Liver (tissue), 9 donors: ENCODE measurements around the gene KRT34. TPM values are rescaled to one million over a fixed set of nuclear protein-coding genes. Genes with fewer than 3 reads are reported as not detected.

Source experiments
- DNase-seq: peaks from one replicate; pipeline ENCODE4 v3.0.0-alpha.2; 2017; ENCODE audit warnings: low spot score
- H3K27ac ChIP-seq, 2 donors: one replicate each; pipeline ENCODE4 v1.7.0; 2013; ENCODE audit warnings: inconsistent platforms in 2 of 2, low read length in 2 of 2, control low read depth in 1 of 2, low read depth in 1 of 2, mild to moderate bottlenecking in 1 of 2
- H3K27me3 ChIP-seq, 4 donors: one replicate each; pipeline versions ENCODE4 v1.6.1 to v1.7.0; 2013; ENCODE audit warnings: low read length in 3 of 4, inconsistent platforms in 1 of 4, mild to moderate bottlenecking in 1 of 4, moderate library complexity in 1 of 4; ENCODE audit not compliant: control insufficient read depth in 4 of 4, insufficient read depth in 4 of 4
- H3K36me3 ChIP-seq, 4 donors: one replicate each; pipeline versions ENCODE4 v1.6.1 to v1.7.0; 2013; ENCODE audit warnings: low read length in 3 of 4, mild to moderate bottlenecking in 3 of 4, low read depth in 1 of 4, moderate library complexity in 1 of 4; ENCODE audit not compliant: control insufficient read depth in 4 of 4, insufficient read depth in 3 of 4
- H3K4me1 ChIP-seq, 4 donors: one replicate each; pipeline versions ENCODE4 v1.6.1 to v1.7.0; 2013; ENCODE audit warnings: low read length in 3 of 4, mild to moderate bottlenecking in 3 of 4, moderate library complexity in 1 of 4; ENCODE audit not compliant: control insufficient read depth in 4 of 4, insufficient read depth in 4 of 4
- H3K4me3 ChIP-seq, 3 donors: one replicate each; pipeline versions ENCODE4 v1.6.1 to v1.7.0; 2013; ENCODE audit warnings: low read length in 3 of 3, control low read depth in 1 of 3, low read depth in 1 of 3, mild to moderate bottlenecking in 1 of 3
- H3K9ac ChIP-seq, 2 donors: one replicate each; pipeline ENCODE4 v1.7.0; 2013; ENCODE audit warnings: low read length in 2 of 2, mild to moderate bottlenecking in 2 of 2, moderate library complexity in 2 of 2, control low read depth in 1 of 2, low read depth in 1 of 2
- H3K9me3 ChIP-seq, 4 donors: one replicate each; pipeline versions ENCODE4 v1.6.1 to v1.7.0; 2013; ENCODE audit warnings: low read length in 3 of 4; ENCODE audit not compliant: control insufficient read depth in 4 of 4
- EGR1 ChIP-seq, 2 donors: IDR thresholded peaks; 2 replicates each; pipeline ENCODE4 v1.6.1; 2016 to 2018; ENCODE audit warnings: antibody characterized with exemption in 2 of 2, low read depth in 2 of 2
- FOXA1 ChIP-seq: IDR thresholded peaks from 2 replicates; pipeline ENCODE4 v1.6.1; 2016; ENCODE audit warnings: antibody characterized with exemption
- FOXA2 ChIP-seq: IDR thresholded peaks from 2 replicates; pipeline ENCODE4 v1.6.1; 2016; ENCODE audit warnings: antibody characterized with exemption
- GABPA ChIP-seq, 2 donors: IDR thresholded peaks in 1 of 2; conservative IDR thresholded peaks in 1 of 2; 2 replicates each; pipeline ENCODE4 v1.6.1; 2016; ENCODE audit warnings: antibody characterized with exemption in 2 of 2, mild to moderate bottlenecking in 1 of 2, moderate library complexity in 1 of 2
- HNF4A ChIP-seq, 2 donors: conservative IDR thresholded peaks; 2 replicates each; pipeline ENCODE4 v1.6.1; 2016; ENCODE audit warnings: antibody characterized with exemption in 2 of 2, mild to moderate bottlenecking in 2 of 2
- HNF4G ChIP-seq: IDR thresholded peaks from 2 replicates; pipeline ENCODE4 v1.6.1; 2016; ENCODE audit warnings: antibody characterized with exemption
- JUND ChIP-seq, 2 donors: IDR thresholded peaks; 2 replicates each; pipeline ENCODE4 v1.6.1; 2016; ENCODE audit warnings: antibody characterized with exemption in 2 of 2
- MAX ChIP-seq: IDR thresholded peaks from 2 replicates; pipeline ENCODE4 v1.6.1; 2016; ENCODE audit warnings: antibody characterized with exemption
- NR2F2 ChIP-seq: IDR thresholded peaks from 2 replicates; pipeline ENCODE4 v1.6.1; 2016; ENCODE audit warnings: antibody characterized with exemption
- RAD21 ChIP-seq, 2 donors: IDR thresholded peaks; 2 replicates each; pipeline ENCODE4 v1.6.1; 2016; ENCODE audit warnings: antibody characterized with exemption in 2 of 2, mild to moderate bottlenecking in 2 of 2
- RXRA ChIP-seq, 2 donors: IDR thresholded peaks; 2 replicates each; pipeline ENCODE4 v1.6.1; 2017 to 2018; ENCODE audit warnings: antibody characterized with exemption in 2 of 2, mild to moderate bottlenecking in 1 of 2
- SP1 ChIP-seq: IDR thresholded peaks from 2 replicates; pipeline ENCODE4 v1.6.1; 2018; ENCODE audit warnings: antibody characterized with exemption, mild to moderate bottlenecking
- TAF1 ChIP-seq: conservative IDR thresholded peaks from 2 replicates; pipeline ENCODE4 v1.6.1; 2016; ENCODE audit warnings: antibody characterized with exemption, mild to moderate bottlenecking
- YY1 ChIP-seq: IDR thresholded peaks from 2 replicates; pipeline ENCODE4 v1.6.1; 2016; ENCODE audit warnings: antibody characterized with exemption, mild to moderate bottlenecking
- WGBS: extraction: QIAGEN DNeasy Blood & Tissue Kit; methylation state at CpG from one replicate; pipeline ENCODE4 v1.1.7; 2013; 5-methylcytosine and 5-hydroxymethylcytosine counted together
- polyA plus RNA-seq, 2 donors: library from polyadenylated mRNA; stranded (reverse) in 1 of 2; unstranded in 1 of 2; fragments of 200-250 nt in 1 of 2; fragments of >200 nt in 1 of 2; fragmentation: Nextera tagmentation in 1 of 2; extraction: Ambion mirVana in 1 of 2; gene quantifications; one replicate each; pipeline versions ENCODE4 v1.2.1 to v1.2.3, GENCODE V29; 2013 to 2015
- total RNA-seq, 2 donors: library from RNA; depleted of rRNA; stranded (reverse); fragments of >200 nt; gene quantifications; one replicate each; pipeline ENCODE4 v1.2.3, GENCODE V29; 2014
- TF ChIP-seq, protein P1 (sequence below): IDR thresholded peaks from 2 replicates; pipeline ENCODE4 v1.6.1; 2016; ENCODE audit warnings: antibody characterized with exemption
- TF ChIP-seq, protein P2 (sequence below): IDR thresholded peaks from 2 replicates; pipeline ENCODE4 v1.6.1; 2016; ENCODE audit warnings: antibody characterized with exemption, mild to moderate bottlenecking
- TF ChIP-seq, protein P3 (sequence below): fragments of 150-350 bp; IDR thresholded peaks from 2 replicates; pipeline ENCODE4 v1.5.1; 2017; ENCODE audit warnings: improper control_type of control experiment, low read depth, low read length; ENCODE audit not compliant: missing input control
- donor health status: healthy.
- donor health status: healthy.
- donor health status: healthy.
- donor health status: healthy.
- donor health status: healthy.

Gene KRT34
- total and polyA plus RNA-seq, 4 donors: not detected

- Histone ChIP-seq H3K4me3 (no peak overlapping the region), H3K9me3 (no peaks in the 10 kb centered on the region), H3K4me1 (no peaks in the 10 kb centered on the region), H3K27ac (no peak overlapping the region), H3K9ac (no peak overlapping the region), H3K36me3 (no peaks in the 10 kb centered on the region), H3K27me3 (no peaks in the 10 kb centered on the region)
- DNase-seq: no peak
- WGBS: 90% methylated on average over 2 of the region's 2 CpGs
- TF ChIP-seq EGR1 (IDR thresholded peaks at IDR 0.05; ENCODE audit: low read depth in 2 of 2): no peak
- no peak for TF ChIP-seq RAD21 (IDR thresholded peaks at IDR 0.05)
- no peak for TF ChIP-seq YY1
- TF ChIP-seq FOXA1: no peak
- TF ChIP-seq MAX: no peak
- no peak for TF ChIP-seq RXRA (IDR thresholded peaks at IDR 0.05)
- TF ChIP-seq SP1: no peak
- no peak for TF ChIP-seq HNF4A (conservative IDR thresholded peaks at IDR 0.05)
- TF ChIP-seq, protein P1, sequence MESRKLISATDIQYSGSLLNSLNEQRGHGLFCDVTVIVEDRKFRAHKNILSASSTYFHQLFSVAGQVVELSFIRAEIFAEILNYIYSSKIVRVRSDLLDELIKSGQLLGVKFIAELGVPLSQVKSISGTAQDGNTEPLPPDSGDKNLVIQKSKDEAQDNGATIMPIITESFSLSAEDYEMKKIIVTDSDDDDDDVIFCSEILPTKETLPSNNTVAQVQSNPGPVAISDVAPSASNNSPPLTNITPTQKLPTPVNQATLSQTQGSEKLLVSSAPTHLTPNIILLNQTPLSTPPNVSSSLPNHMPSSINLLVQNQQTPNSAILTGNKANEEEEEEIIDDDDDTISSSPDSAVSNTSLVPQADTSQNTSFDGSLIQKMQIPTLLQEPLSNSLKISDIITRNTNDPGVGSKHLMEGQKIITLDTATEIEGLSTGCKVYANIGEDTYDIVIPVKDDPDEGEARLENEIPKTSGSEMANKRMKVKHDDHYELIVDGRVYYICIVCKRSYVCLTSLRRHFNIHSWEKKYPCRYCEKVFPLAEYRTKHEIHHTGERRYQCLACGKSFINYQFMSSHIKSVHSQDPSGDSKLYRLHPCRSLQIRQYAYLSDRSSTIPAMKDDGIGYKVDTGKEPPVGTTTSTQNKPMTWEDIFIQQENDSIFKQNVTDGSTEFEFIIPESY: no peak
- TF ChIP-seq, protein P2, sequence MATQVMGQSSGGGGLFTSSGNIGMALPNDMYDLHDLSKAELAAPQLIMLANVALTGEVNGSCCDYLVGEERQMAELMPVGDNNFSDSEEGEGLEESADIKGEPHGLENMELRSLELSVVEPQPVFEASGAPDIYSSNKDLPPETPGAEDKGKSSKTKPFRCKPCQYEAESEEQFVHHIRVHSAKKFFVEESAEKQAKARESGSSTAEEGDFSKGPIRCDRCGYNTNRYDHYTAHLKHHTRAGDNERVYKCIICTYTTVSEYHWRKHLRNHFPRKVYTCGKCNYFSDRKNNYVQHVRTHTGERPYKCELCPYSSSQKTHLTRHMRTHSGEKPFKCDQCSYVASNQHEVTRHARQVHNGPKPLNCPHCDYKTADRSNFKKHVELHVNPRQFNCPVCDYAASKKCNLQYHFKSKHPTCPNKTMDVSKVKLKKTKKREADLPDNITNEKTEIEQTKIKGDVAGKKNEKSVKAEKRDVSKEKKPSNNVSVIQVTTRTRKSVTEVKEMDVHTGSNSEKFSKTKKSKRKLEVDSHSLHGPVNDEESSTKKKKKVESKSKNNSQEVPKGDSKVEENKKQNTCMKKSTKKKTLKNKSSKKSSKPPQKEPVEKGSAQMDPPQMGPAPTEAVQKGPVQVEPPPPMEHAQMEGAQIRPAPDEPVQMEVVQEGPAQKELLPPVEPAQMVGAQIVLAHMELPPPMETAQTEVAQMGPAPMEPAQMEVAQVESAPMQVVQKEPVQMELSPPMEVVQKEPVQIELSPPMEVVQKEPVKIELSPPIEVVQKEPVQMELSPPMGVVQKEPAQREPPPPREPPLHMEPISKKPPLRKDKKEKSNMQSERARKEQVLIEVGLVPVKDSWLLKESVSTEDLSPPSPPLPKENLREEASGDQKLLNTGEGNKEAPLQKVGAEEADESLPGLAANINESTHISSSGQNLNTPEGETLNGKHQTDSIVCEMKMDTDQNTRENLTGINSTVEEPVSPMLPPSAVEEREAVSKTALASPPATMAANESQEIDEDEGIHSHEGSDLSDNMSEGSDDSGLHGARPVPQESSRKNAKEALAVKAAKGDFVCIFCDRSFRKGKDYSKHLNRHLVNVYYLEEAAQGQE: no peak
- TF ChIP-seq, protein P3, sequence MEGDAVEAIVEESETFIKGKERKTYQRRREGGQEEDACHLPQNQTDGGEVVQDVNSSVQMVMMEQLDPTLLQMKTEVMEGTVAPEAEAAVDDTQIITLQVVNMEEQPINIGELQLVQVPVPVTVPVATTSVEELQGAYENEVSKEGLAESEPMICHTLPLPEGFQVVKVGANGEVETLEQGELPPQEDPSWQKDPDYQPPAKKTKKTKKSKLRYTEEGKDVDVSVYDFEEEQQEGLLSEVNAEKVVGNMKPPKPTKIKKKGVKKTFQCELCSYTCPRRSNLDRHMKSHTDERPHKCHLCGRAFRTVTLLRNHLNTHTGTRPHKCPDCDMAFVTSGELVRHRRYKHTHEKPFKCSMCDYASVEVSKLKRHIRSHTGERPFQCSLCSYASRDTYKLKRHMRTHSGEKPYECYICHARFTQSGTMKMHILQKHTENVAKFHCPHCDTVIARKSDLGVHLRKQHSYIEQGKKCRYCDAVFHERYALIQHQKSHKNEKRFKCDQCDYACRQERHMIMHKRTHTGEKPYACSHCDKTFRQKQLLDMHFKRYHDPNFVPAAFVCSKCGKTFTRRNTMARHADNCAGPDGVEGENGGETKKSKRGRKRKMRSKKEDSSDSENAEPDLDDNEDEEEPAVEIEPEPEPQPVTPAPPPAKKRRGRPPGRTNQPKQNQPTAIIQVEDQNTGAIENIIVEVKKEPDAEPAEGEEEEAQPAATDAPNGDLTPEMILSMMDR: no peak
- TF ChIP-seq TAF1: no peak
- TF ChIP-seq GABPA (IDR thresholded peaks at IDR 0.05 in 1 of 2, conservative IDR thresholded peaks at IDR 0.05 in 1 of 2): no peak
- TF ChIP-seq HNF4G: no peak
- TF ChIP-seq FOXA2: no peak
- no peak for TF ChIP-seq JUND (IDR thresholded peaks at IDR 0.05)
- TF ChIP-seq NR2F2: no peak
Observed at GRCh38 chr17:41369023-41369422, 13.1 kb downstream of the KRT34 start.
